HepG2 (cell line): ENCODE data around the gene RPUSD2. TPM values are rescaled to one million over a fixed set of nuclear protein-coding genes. Genes with fewer than 3 reads are reported as not detected.

Source experiments
- CCAR2 ChIP-seq: fragments of 200-400 bp; formaldehyde crosslinking; optimal IDR thresholded peaks from 2 replicates; pipeline ENCODE3; 2018; ENCODE audit warnings: low read depth, mild to moderate bottlenecking, low read length, moderate library complexity
- ETV5 ChIP-seq: IDR thresholded peaks from 2 replicates; pipeline ENCODE4 v1.6.1; 2018; ENCODE audit warnings: missing biosample characterization, missing genetic modification reagents, inconsistent platforms, borderline replicate concordance
- PCBP2 ChIP-seq: fragments of 200-400 bp; formaldehyde crosslinking; optimal IDR thresholded peaks from 2 replicates; pipeline ENCODE3; 2018; ENCODE audit warnings: low read length, low read depth; ENCODE audit not compliant: poor library complexity, severe bottlenecking
- POLR2G ChIP-seq: fragments of 200-400 bp; formaldehyde crosslinking; IDR thresholded peaks from 2 replicates; pipeline ENCODE4 v1.6.1; 2018; ENCODE audit warnings: mild to moderate bottlenecking, low read depth, low read length, moderate library complexity
- U2AF2 ChIP-seq: fragments of 200-400 bp; formaldehyde crosslinking; IDR thresholded peaks from 2 replicates; pipeline ENCODE4 v1.6.1; 2017; ENCODE audit warnings: low read depth, mild to moderate bottlenecking, low read length
- YEATS4 ChIP-seq: sonication (generic); formaldehyde crosslinking; IDR thresholded peaks from 2 replicates; pipeline ENCODE4 v1.4.0; 2020; ENCODE audit warnings: missing genetic modification reagents, borderline replicate concordance
- ZNF20 ChIP-seq: sonication (generic); formaldehyde crosslinking; IDR thresholded peaks from 2 replicates; pipeline ENCODE4 v1.4.0; 2020; ENCODE audit warnings: mild to moderate bottlenecking, moderate library complexity, missing genetic modification reagents
- ZNF577 ChIP-seq: sonication (generic); formaldehyde crosslinking; IDR thresholded peaks from 2 replicates; pipeline ENCODE4 v1.4.0; 2020; ENCODE audit warnings: mild to moderate bottlenecking, low read depth, missing genetic modification reagents, borderline replicate concordance
- ZNF709 ChIP-seq: sonication (generic); formaldehyde crosslinking; IDR thresholded peaks from 2 replicates; pipeline ENCODE4 v1.5.0; 2020; ENCODE audit warnings: mild to moderate bottlenecking, missing genetic modification reagents
- ZNF777 ChIP-seq: sonication (generic); formaldehyde crosslinking; IDR thresholded peaks from 2 replicates; pipeline ENCODE4 v1.4.0; 2020; ENCODE audit warnings: missing genetic modification reagents
- polyA plus RNA-seq, 8 experiments: library from polyadenylated mRNA; depleted of rRNA in 3 of 8; stranded (reverse) in 7 of 8; unstranded in 1 of 8; fragments of >200 nt; fragmentation: Illumina TruSeq in 4 of 8; extraction: Trizol in 4 of 8; gene quantifications; 2 replicates each; pipeline versions ENCODE4 v1.2.1 to v1.2.3, GENCODE V29; 2011 to 2016; ENCODE audit warnings: low read depth in 4 of 8, missing spikeins in 1 of 8, mixed read lengths in 1 of 8; ENCODE audit not compliant: insufficient read depth in 1 of 8
- total RNA-seq, 5 experiments: library from RNA; depleted of rRNA; stranded (reverse); fragments of >200 nt; fragmentation: Illumina TruSeq; extraction: Trizol; gene quantifications; 2 replicates each; pipeline ENCODE4 v1.2.3, GENCODE V29; 2016; ENCODE audit warnings: low read depth in 1 of 5
- TF ChIP-seq, protein P1 (sequence below), 2 experiments: sonication (generic) in 1 of 2; formaldehyde crosslinking in 1 of 2; IDR thresholded peaks; 2 replicates each; pipeline versions ENCODE4 v1.5.1 to v1.6.1; 2011 to 2020; ENCODE audit warnings: borderline replicate concordance in 1 of 2, low read depth in 1 of 2, low read length in 1 of 2, mild to moderate bottlenecking in 1 of 2, missing genetic modification reagents in 1 of 2, moderate library complexity in 1 of 2
- TF ChIP-seq, protein P2 (sequence below): sonication (generic); formaldehyde crosslinking; IDR thresholded peaks from 2 replicates; pipeline ENCODE4 v1.4.0; 2020; ENCODE audit warnings: missing genetic modification reagents
- TF ChIP-seq, protein P3 (sequence below): sonication (generic); formaldehyde crosslinking; IDR thresholded peaks from 2 replicates; pipeline ENCODE4 v1.4.0; 2020; ENCODE audit warnings: missing genetic modification reagents
- TF ChIP-seq, protein P4 (sequence below): IDR thresholded peaks from 2 replicates; pipeline ENCODE4 v1.6.1; 2016; ENCODE audit warnings: control low read depth
- TF ChIP-seq, protein P5 (sequence below): sonication (generic); formaldehyde crosslinking; IDR thresholded peaks from 2 replicates; pipeline ENCODE4 v1.5.0; 2020; ENCODE audit warnings: missing genetic modification reagents

RPUSD2 gene
- total and polyA plus RNA-seq, 2 of the 13 experiments (the other 11 are each of a cell fraction or from before 2014, with no cell fraction given): 8.6 to 14.5 TPM

DNA sequence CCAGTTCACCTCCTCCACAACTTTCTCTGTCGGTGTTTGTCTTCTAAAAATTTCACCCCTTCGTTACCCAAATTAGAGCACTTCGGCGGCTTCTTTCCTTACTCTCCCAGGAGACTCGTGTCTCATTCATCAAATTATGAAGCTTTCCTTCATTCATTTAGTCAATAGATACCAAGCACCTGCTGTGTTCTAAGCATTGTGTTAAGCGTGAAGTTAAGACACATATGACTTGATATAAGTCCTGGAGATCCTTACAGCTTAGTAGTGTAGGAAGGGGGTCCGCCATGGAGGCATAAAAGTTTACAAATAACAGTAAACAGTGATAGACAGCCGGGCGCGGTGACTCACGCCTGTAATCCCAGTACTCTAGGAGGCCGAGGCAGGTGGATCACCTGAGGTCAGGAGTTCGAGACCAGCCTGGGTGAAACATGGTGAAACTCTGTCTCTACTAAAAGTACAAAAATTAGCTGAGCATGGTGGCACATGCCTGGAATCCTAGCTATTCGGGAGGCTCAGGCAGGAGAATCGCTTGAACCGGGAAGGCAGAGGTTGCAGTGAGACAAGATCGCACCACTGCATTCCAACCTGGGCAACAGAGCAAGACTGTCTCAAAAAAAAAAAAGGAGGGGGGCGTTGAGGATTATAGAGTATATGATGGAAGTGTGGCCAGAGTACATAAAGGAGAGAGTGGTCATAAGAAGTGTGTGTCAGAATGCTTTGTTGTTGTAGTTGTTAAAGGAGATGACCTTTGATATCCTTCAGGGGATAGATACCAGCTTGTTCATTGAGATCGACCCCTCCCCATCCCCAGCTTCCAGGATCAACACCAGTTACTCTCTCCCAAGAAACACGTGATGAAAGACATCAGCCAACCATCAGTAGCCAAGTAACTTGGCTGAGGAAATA, 3.5 kb upstream of the RPUSD2 start (continued):
- TF ChIP-seq, protein P1, sequence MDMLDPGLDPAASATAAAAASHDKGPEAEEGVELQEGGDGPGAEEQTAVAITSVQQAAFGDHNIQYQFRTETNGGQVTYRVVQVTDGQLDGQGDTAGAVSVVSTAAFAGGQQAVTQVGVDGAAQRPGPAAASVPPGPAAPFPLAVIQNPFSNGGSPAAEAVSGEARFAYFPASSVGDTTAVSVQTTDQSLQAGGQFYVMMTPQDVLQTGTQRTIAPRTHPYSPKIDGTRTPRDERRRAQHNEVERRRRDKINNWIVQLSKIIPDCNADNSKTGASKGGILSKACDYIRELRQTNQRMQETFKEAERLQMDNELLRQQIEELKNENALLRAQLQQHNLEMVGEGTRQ (IDR thresholded peaks at IDR 0.05; ENCODE audit: low read depth, low read length): no peak
- TF ChIP-seq, protein P1 (CRISPR knock-in tag; IDR thresholded peaks at IDR 0.05; ENCODE audit: borderline replicate concordance): peak; percentile 84; the same call in 1 of the 2 replicates
- TF ChIP-seq PCBP2: no peak
- TF ChIP-seq, protein P2, sequence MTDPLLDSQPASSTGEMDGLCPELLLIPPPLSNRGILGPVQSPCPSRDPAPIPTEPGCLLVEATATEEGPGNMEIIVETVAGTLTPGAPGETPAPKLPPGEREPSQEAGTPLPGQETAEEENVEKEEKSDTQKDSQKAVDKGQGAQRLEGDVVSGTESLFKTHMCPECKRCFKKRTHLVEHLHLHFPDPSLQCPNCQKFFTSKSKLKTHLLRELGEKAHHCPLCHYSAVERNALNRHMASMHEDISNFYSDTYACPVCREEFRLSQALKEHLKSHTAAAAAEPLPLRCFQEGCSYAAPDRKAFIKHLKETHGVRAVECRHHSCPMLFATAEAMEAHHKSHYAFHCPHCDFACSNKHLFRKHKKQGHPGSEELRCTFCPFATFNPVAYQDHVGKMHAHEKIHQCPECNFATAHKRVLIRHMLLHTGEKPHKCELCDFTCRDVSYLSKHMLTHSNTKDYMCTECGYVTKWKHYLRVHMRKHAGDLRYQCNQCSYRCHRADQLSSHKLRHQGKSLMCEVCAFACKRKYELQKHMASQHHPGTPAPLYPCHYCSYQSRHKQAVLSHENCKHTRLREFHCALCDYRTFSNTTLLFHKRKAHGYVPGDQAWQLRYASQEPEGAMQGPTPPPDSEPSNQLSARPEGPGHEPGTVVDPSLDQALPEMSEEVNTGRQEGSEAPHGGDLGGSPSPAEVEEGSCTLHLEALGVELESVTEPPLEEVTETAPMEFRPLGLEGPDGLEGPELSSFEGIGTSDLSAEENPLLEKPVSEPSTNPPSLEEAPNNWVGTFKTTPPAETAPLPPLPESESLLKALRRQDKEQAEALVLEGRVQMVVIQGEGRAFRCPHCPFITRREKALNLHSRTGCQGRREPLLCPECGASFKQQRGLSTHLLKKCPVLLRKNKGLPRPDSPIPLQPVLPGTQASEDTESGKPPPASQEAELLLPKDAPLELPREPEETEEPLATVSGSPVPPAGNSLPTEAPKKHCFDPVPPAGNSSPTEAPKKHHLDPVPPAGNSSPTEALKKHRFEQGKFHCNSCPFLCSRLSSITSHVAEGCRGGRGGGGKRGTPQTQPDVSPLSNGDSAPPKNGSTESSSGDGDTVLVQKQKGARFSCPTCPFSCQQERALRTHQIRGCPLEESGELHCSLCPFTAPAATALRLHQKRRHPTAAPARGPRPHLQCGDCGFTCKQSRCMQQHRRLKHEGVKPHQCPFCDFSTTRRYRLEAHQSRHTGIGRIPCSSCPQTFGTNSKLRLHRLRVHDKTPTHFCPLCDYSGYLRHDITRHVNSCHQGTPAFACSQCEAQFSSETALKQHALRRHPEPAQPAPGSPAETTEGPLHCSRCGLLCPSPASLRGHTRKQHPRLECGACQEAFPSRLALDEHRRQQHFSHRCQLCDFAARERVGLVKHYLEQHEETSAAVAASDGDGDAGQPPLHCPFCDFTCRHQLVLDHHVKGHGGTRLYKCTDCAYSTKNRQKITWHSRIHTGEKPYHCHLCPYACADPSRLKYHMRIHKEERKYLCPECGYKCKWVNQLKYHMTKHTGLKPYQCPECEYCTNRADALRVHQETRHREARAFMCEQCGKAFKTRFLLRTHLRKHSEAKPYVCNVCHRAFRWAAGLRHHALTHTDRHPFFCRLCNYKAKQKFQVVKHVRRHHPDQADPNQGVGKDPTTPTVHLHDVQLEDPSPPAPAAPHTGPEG (CRISPR knock-in tag): no peak
- TF ChIP-seq, protein P3, sequence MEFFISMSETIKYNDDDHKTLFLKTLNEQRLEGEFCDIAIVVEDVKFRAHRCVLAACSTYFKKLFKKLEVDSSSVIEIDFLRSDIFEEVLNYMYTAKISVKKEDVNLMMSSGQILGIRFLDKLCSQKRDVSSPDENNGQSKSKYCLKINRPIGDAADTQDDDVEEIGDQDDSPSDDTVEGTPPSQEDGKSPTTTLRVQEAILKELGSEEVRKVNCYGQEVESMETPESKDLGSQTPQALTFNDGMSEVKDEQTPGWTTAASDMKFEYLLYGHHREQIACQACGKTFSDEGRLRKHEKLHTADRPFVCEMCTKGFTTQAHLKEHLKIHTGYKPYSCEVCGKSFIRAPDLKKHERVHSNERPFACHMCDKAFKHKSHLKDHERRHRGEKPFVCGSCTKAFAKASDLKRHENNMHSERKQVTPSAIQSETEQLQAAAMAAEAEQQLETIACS: no peak
- TF ChIP-seq ZNF577 (CRISPR knock-in tag): no peak
- TF ChIP-seq POLR2G: no peak
- TF ChIP-seq ZNF709 (CRISPR knock-in tag): no peak
- peak; percentile 24; the same call in 1 of the 2 replicates for TF ChIP-seq YEATS4 (CRISPR knock-in tag)
- TF ChIP-seq ZNF777 (CRISPR knock-in tag): 0 out of 2 replicates have a peak, but pooled peaks have one; percentile 24
- TF ChIP-seq, protein P4, sequence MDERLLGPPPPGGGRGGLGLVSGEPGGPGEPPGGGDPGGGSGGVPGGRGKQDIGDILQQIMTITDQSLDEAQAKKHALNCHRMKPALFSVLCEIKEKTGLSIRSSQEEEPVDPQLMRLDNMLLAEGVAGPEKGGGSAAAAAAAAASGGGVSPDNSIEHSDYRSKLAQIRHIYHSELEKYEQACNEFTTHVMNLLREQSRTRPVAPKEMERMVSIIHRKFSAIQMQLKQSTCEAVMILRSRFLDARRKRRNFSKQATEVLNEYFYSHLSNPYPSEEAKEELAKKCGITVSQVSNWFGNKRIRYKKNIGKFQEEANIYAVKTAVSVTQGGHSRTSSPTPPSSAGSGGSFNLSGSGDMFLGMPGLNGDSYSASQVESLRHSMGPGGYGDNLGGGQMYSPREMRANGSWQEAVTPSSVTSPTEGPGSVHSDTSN (CRISPR knock-in tag): no peak
- no peak for TF ChIP-seq ZNF20
- TF ChIP-seq, protein P5, sequence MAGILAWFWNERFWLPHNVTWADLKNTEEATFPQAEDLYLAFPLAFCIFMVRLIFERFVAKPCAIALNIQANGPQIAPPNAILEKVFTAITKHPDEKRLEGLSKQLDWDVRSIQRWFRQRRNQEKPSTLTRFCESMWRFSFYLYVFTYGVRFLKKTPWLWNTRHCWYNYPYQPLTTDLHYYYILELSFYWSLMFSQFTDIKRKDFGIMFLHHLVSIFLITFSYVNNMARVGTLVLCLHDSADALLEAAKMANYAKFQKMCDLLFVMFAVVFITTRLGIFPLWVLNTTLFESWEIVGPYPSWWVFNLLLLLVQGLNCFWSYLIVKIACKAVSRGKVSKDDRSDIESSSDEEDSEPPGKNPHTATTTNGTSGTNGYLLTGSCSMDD: no peak
- no peak for TF ChIP-seq U2AF2
- TF ChIP-seq ETV5 (CRISPR knock-in tag): no peak
- no peak for TF ChIP-seq CCAR2
